Adrenal gland (tissue), 5 donors: Measurements from ENCODE around the gene KMT5B.

ENCODE experiments used
- POLR2A ChIP-seq, 2 donors: fragments of 450-650 bp; IDR thresholded peaks; one replicate each; pipeline ENCODE4 v1.6.1; 2017; ENCODE audit warnings: antibody characterized with exemption in 2 of 2, mild to moderate bottlenecking in 2 of 2, moderate library complexity in 1 of 2
- TF ChIP-seq, protein P1 (sequence below), 6 experiments: fragments of 450-650 bp in 4 of 6; fragments of 200-600 bp in 2 of 6; sonication (generic) in 1 of 6; IDR thresholded peaks; 1 replicate in 5 of 6; 2 replicates in 1 of 6; pipeline versions ENCODE4 v1.5.1 to v1.8.0; 2016 to 2021; ENCODE audit warnings: antibody characterized with exemption in 6 of 6, mild to moderate bottlenecking in 2 of 6, moderate library complexity in 1 of 6
- donor health status: DM: no; HTN: no; CAD: no.

DNA sequence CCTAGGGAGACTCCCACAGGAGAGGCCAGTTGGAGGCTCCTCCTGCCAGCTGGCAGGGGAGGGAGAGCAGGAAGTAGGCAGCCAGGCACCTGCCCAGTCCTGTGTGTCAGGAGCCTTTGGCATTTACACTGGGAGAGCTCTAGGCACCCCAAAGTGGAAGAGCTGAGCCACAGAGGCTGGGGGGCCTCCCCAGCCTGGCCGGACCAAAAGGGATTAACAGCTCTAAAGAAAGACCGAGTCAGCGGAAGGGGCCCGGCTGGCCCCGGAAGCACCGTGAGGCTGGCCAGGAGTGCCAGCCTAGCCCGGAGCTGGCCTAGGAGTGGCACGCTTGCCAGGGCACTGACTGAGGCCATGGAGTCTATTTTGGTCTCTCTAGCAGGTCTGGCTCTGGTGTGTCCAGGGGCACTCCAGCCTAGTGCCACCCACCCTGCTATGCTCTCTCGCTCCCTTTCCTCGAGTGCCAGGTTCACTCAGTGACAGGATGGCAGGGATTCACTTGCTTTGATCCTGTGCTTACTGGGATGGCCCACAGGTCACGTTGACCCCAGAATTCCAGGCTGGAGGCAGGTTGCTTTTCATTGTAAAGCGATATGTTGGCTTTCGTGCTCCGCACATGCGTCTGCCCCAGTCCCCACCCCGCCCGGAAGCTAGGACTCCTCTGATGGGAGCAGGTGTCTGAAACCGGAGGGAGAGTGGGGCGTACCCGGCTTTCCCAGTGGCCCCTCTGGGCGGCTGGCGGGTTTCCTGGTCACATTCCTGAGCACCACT lies 3.3 kb upstream of the KMT5B start:
- TF ChIP-seq POLR2A (IDR thresholded peaks at IDR 0.05), result no peak
- TF ChIP-seq, protein P1, sequence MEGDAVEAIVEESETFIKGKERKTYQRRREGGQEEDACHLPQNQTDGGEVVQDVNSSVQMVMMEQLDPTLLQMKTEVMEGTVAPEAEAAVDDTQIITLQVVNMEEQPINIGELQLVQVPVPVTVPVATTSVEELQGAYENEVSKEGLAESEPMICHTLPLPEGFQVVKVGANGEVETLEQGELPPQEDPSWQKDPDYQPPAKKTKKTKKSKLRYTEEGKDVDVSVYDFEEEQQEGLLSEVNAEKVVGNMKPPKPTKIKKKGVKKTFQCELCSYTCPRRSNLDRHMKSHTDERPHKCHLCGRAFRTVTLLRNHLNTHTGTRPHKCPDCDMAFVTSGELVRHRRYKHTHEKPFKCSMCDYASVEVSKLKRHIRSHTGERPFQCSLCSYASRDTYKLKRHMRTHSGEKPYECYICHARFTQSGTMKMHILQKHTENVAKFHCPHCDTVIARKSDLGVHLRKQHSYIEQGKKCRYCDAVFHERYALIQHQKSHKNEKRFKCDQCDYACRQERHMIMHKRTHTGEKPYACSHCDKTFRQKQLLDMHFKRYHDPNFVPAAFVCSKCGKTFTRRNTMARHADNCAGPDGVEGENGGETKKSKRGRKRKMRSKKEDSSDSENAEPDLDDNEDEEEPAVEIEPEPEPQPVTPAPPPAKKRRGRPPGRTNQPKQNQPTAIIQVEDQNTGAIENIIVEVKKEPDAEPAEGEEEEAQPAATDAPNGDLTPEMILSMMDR (IDR thresholded peaks at IDR 0.05), result no peak
